KOPT-K1 (cell line): ENCODE measurements around the gene DUOX1.

Experiments
- H3K27ac ChIP-seq: fragments of 200-600 bp; sonication (generic); 2 replicates; pipeline ENCODE4 v1.5.1; 2016; ENCODE audit warnings: antibody characterized with exemption, mild to moderate bottlenecking, low read depth, low read length; ENCODE audit not compliant: poor library complexity, severe bottlenecking
- H3K36me3 ChIP-seq: fragments of 200-600 bp; sonication (generic); 2 replicates; pipeline ENCODE4 v1.5.1; 2017; ENCODE audit warnings: antibody characterized with exemption, mild to moderate bottlenecking, low read length, moderate library complexity; ENCODE audit not compliant: insufficient read depth
- H3K9me3 ChIP-seq: fragments of 200-600 bp; sonication (generic); 2 replicates; pipeline ENCODE4 v1.5.1; 2017; ENCODE audit warnings: antibody characterized with exemption, low read length, mild to moderate bottlenecking; ENCODE audit not compliant: insufficient read depth, poor library complexity, severe bottlenecking

DUOX1 gene

GRCh38 chr15:45177285-45177684 is 47.5 kb downstream of the DUOX1 start:
- Histone ChIP-seq H3K27ac (no peak overlapping the region), H3K9me3 (no peaks in the 10 kb centered on the region), H3K36me3 (no peaks in the 10 kb centered on the region)

GRCh38 chr15:45179221-45179985 is 49.6 kb downstream of the DUOX1 start:
- Histone ChIP-seq H3K27ac (no peak overlapping the region), H3K36me3 (no peaks in the 10 kb centered on the region), H3K9me3 (no peaks in the 10 kb centered on the region)

- H3K9me3 ChIP-seq = no peaks in the 10 kb centered on the region
- H3K27ac ChIP-seq = no peak overlapping the region
- H3K36me3 ChIP-seq = no peaks in the 10 kb centered on the region
Measured at GRCh38 chr15:45180201-45180600, 50.4 kb downstream of the DUOX1 start.

- Histone ChIP-seq H3K36me3 (no peaks in the 10 kb centered on the region), H3K9me3 (no peaks in the 10 kb centered on the region), H3K27ac (no peak overlapping the region)
Measured at GRCh38 chr15:45180648-45181436, 51.0 kb downstream of the DUOX1 start.

GRCh38 chr15:45181491-45182285 is 51.9 kb downstream of the DUOX1 start:
- no peaks in the 10 kb centered on the region for H3K9me3 ChIP-seq
- H3K36me3 ChIP-seq = no peaks in the 10 kb centered on the region
- no peak overlapping the region for H3K27ac ChIP-seq

- Histone ChIP-seq H3K36me3 (no peaks in the 10 kb centered on the region), H3K9me3 (no peaks in the 10 kb centered on the region), H3K27ac (no peak overlapping the region)
Measured at GRCh38 chr15:45182996-45183395, 53.2 kb downstream of the DUOX1 start.

GRCh38 chr15:45183511-45183910 is 53.7 kb downstream of the DUOX1 start:
- Histone ChIP-seq H3K36me3 (no peaks in the 10 kb centered on the region), H3K9me3 (no peaks in the 10 kb centered on the region), H3K27ac (no peak overlapping the region)

- H3K9me3 ChIP-seq = no peaks in the 10 kb centered on the region
- H3K27ac ChIP-seq = no peak overlapping the region
- no peaks in the 10 kb centered on the region for H3K36me3 ChIP-seq
Measured at GRCh38 chr15:45184562-45185041, 54.8 kb downstream of the DUOX1 start.

- H3K27ac ChIP-seq = no peak overlapping the region
- H3K36me3 ChIP-seq = no peaks in the 10 kb centered on the region
Measured at GRCh38 chr15:45185069-45185779, 55.4 kb downstream of the DUOX1 start.

GRCh38 chr15:45185903-45186770 is 56.3 kb downstream of the DUOX1 start:
- Histone ChIP-seq H3K36me3 (no peaks in the 10 kb centered on the region), H3K9me3 (no peaks in the 10 kb centered on the region), H3K27ac (no peak overlapping the region)

More at GRCh38 chr15:45185069-45185779, 55.4 kb downstream of the DUOX1 start:
- no peaks in the 10 kb centered on the region for H3K9me3 ChIP-seq

- Histone ChIP-seq H3K9me3 (no peaks in the 10 kb centered on the region), H3K36me3 (no peaks in the 10 kb centered on the region), H3K27ac (no peak overlapping the region)
Measured at GRCh38 chr15:45186771-45187577, 57.2 kb downstream of the DUOX1 start.

GRCh38 chr15:45187578-45187893 is 57.7 kb downstream of the DUOX1 start:
- Histone ChIP-seq H3K27ac (no peak overlapping the region), H3K36me3 (no peaks in the 10 kb centered on the region), H3K9me3 (no peaks in the 10 kb centered on the region)
